KMS-11 (cell line): Measurements from ENCODE around the gene PRKAR2B.
"Not testable (repeated sequence)": the region's sequence is repeated elsewhere in the genome, so short reads cannot be mapped to it uniquely, and the experiment has no call there.

Experiments used
- H2AFZ ChIP-seq: fragments of 200-600 bp; sonication (generic); 2 replicates; pipeline ENCODE4 v1.6.1; 2016; ENCODE audit warnings: antibody characterized with exemption, mixed run types, low read depth
- H3K27ac ChIP-seq: fragments of 200-600 bp; sonication (generic); 2 replicates; pipeline ENCODE4 v1.6.1; 2016; ENCODE audit warnings: mild to moderate bottlenecking, mixed run types
- H3K27me3 ChIP-seq: fragments of 200-600 bp; sonication (generic); 2 replicates; pipeline ENCODE4 v1.6.1; 2017; ENCODE audit warnings: mild to moderate bottlenecking, low read depth, mixed run types, moderate library complexity; ENCODE audit not compliant: insufficient read depth
- H3K36me3 ChIP-seq: fragments of 200-600 bp; sonication (generic); 2 replicates; pipeline ENCODE4 v1.6.1; 2017; ENCODE audit warnings: mild to moderate bottlenecking, mixed run types; ENCODE audit not compliant: insufficient read depth
- H3K4me1 ChIP-seq: fragments of 200-600 bp; sonication (generic); 2 replicates; pipeline ENCODE4 v1.6.1; 2016; ENCODE audit warnings: mild to moderate bottlenecking, low read depth, mixed run types; ENCODE audit not compliant: poor library complexity, severe bottlenecking
- H3K4me2 ChIP-seq: fragments of 200-600 bp; sonication (generic); 2 replicates; pipeline ENCODE4 v1.7.0; 2016; ENCODE audit warnings: mild to moderate bottlenecking, mixed run types
- H3K4me3 ChIP-seq: fragments of 200-600 bp; sonication (generic); IDR thresholded peaks from 2 replicates; pipeline ENCODE4 v1.6.1; 2017; ENCODE audit warnings: low read depth, low read length, mixed read lengths; ENCODE audit not compliant: insufficient read depth
- H3K79me2 ChIP-seq: fragments of 200-600 bp; sonication (generic); 2 replicates; pipeline ENCODE4 v1.6.1; 2016; ENCODE audit warnings: low read depth, mixed run types; ENCODE audit not compliant: insufficient read depth
- H3K9ac ChIP-seq: fragments of 200-600 bp; sonication (generic); 2 replicates; pipeline ENCODE4 v1.6.1; 2016; ENCODE audit warnings: mild to moderate bottlenecking, mixed run types
- H4K20me1 ChIP-seq: fragments of 200-600 bp; sonication (generic); 2 replicates; pipeline ENCODE4 v1.6.1; 2016; ENCODE audit warnings: mild to moderate bottlenecking, mixed run types; ENCODE audit not compliant: insufficient read depth
- TF ChIP-seq, protein P1 (sequence below): fragments of 200-600 bp; sonication (generic); conservative IDR thresholded peaks from 2 replicates; pipeline ENCODE4 v1.6.1; 2017; ENCODE audit warnings: low read depth, mild to moderate bottlenecking, antibody characterized with exemption, low read length, moderate library complexity, mixed read lengths

PRKAR2B gene

DNA sequence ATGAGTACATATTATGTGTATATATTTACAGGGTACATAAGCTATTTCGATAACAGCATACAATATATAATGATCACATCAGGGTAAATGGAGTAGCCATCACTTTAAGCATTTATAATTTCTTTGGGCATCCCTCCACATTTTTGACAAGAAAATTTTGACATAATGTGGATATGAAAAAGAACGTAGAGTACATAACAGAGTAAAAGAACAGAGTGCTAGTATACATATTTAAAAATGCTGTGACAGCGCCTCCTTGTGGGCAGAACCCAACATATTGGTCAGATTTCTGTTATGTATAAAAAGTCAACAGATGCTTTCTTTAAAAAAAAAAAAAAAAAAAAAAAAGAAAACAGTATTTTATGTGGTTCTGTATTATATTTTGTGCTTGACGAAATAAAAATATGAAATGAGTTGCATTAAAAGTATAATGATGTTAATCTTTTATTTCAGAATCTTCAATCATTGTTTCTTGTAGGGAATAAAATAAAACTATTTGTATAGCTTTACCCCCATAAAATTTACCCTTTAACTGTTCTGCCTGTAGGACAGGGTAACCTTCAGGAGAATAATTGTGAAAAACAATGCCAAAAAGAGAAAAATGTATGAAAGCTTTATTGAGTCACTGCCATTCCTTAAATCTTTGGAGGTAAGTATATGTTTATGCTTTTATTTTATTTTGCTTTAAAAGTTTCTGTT lies 106.0 kb downstream of the PRKAR2B start:
- Histone ChIP-seq H3K27me3 (no peaks in the 10 kb centered on the region), H3K36me3 (no peaks in the 10 kb centered on the region), H3K4me2 (no peak overlapping the region; the same call in 1 of the 2 replicates), H3K4me3 (no peak overlapping the region), H3K79me2 (no peaks in the 10 kb centered on the region), H2AFZ (no peak overlapping the region), H4K20me1 (no peaks in the 10 kb centered on the region), H3K4me1 (peaks cover 17% of the 10 kb centered on the region), H3K27ac (no peak overlapping the region), H3K9ac (no peak overlapping the region)
- TF ChIP-seq, protein P1, sequence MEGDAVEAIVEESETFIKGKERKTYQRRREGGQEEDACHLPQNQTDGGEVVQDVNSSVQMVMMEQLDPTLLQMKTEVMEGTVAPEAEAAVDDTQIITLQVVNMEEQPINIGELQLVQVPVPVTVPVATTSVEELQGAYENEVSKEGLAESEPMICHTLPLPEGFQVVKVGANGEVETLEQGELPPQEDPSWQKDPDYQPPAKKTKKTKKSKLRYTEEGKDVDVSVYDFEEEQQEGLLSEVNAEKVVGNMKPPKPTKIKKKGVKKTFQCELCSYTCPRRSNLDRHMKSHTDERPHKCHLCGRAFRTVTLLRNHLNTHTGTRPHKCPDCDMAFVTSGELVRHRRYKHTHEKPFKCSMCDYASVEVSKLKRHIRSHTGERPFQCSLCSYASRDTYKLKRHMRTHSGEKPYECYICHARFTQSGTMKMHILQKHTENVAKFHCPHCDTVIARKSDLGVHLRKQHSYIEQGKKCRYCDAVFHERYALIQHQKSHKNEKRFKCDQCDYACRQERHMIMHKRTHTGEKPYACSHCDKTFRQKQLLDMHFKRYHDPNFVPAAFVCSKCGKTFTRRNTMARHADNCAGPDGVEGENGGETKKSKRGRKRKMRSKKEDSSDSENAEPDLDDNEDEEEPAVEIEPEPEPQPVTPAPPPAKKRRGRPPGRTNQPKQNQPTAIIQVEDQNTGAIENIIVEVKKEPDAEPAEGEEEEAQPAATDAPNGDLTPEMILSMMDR = peak; percentile 93

DNA sequence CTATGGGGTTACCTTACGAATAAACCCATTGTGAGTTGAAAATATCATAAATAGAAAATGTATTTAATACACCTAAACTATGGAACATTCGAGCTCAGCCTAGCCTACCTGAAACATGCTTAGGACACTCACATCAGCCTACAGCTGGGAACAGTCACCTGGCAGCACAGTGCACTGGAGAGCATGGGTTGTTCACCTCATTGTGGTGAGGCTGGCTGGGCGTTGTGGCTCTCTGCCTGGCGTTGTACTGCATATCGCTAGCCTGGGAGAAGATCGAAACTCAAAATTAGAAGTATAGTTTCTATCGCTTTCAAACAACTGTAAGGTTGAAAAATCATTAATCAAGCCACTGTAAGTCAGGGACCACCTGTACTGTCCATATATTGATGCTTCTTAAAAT lies 107.0 kb downstream of the PRKAR2B start:
- Histone ChIP-seq H3K4me3 (no peak overlapping the region), H3K79me2 (no peaks in the 10 kb centered on the region), H2AFZ (no peak overlapping the region), H3K4me2 (no peak overlapping the region; the same call in 1 of the 2 replicates), H3K27me3 (no peaks in the 10 kb centered on the region), H3K36me3 (no peaks in the 10 kb centered on the region), H3K4me1 (peaks cover 17% of the 10 kb centered on the region), H3K27ac (no peak overlapping the region), H3K9ac (no peak overlapping the region), H4K20me1 (no peaks in the 10 kb centered on the region)
- TF ChIP-seq, protein P1 = no peak

DNA sequence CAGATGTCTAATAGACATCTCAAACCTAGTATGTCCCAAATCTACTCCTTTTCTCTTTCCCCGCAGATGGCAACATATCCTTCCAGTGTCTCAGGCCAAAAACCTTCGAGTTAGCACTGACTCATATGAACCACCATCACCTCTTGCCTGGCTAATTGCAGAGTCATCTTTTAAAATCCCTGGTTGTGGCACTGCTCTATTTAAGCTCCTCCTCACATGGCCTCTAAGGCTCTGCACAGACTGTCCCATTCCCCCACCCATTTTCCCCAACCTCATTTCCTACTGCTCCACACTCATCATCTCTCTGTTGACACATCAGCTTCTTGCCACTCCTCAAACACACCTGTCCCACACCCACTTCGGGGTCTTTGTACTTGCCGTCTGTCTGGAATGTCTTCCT lies 107.5 kb downstream of the PRKAR2B start:
- TF ChIP-seq, protein P1 = no peak
- no peak overlapping the region for H3K4me3 ChIP-seq
- H3K27me3 ChIP-seq = no peaks in the 10 kb centered on the region
- no peak overlapping the region; the same call in 1 of the 2 replicates for H3K4me2 ChIP-seq
- no peaks in the 10 kb centered on the region for H3K79me2 ChIP-seq
- no peaks in the 10 kb centered on the region for H3K36me3 ChIP-seq
- H4K20me1 ChIP-seq = no peaks in the 10 kb centered on the region
- H3K9ac ChIP-seq = no peak overlapping the region
- H3K4me1 ChIP-seq = peaks cover 17% of the 10 kb centered on the region
- no peak overlapping the region for H3K27ac ChIP-seq
- no peak overlapping the region for H2AFZ ChIP-seq

DNA sequence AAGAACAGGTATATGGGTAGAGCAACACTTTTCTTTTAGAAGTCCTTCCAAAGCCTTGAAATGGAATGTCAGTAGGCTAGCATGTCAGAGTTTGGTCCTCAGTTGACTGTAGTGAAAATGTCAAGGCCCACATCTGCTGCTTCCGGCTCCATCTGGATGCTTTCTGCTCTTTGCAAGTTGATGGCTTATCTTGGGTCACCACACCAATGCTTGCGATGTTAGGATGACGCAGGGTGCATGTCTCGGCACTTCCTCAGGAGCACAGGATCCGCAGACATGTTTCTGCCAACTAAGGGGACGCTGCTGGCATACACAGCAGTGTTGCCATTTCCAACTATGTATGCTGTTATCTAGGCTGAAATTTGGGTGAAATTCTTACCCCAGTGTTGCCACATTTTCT lies 110.3 kb downstream of the PRKAR2B start:
- Histone ChIP-seq H4K20me1 (no peaks in the 10 kb centered on the region), H3K27ac (no peak overlapping the region), H3K4me1 (peaks cover 17% of the 10 kb centered on the region), H3K9ac (no peak overlapping the region), H3K27me3 (no peaks in the 10 kb centered on the region), H3K79me2 (no peaks in the 10 kb centered on the region), H3K4me3 (no peak overlapping the region), H3K36me3 (no peaks in the 10 kb centered on the region), H3K4me2 (no peak overlapping the region), H2AFZ (no peak overlapping the region)
- TF ChIP-seq, protein P1 = no peak

DNA sequence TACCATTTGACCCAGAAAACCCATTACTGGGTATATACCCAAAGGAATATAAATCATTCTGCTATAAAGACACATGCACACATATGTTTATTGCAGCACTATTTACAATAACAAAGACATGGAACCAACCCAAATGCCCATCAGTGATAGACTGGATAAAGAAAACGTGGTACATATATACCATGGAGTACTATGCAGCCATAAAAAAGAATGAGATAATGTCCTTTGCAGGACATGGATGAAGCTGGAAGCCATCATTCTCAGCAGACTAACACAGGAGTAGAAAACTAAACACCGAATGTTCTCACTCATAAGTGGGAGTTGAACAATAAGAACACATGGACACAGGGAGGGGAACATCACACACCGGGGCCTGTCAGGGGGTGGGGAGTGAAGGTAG lies 111.2 kb downstream of the PRKAR2B start:
- not testable (repeated sequence) for H3K9ac ChIP-seq, H4K20me1 ChIP-seq, H3K27ac ChIP-seq, H2AFZ ChIP-seq, H3K4me2 ChIP-seq, H3K4me3 ChIP-seq, H3K36me3 ChIP-seq, H3K79me2 ChIP-seq, H3K27me3 ChIP-seq
- H3K4me1 ChIP-seq = peaks cover 13% of the 10 kb centered on the region
